Sigmoid colon (tissue), 4 donors: ENCODE measurements around the gene IRX5.

Experiments
- CTCF ChIP-seq, 4 experiments: fragments of 450-650 bp in 3 of 4; fragments of 200-600 bp in 1 of 4; IDR thresholded peaks; one replicate each; pipeline ENCODE4 v1.5.1; 2016 to 2019; ENCODE audit warnings: antibody characterized with exemption in 4 of 4, mild to moderate bottlenecking in 3 of 4, moderate library complexity in 2 of 4
- EP300 ChIP-seq, 4 donors: sonication (generic); formaldehyde crosslinking; IDR thresholded peaks; one replicate each; pipeline ENCODE4 v1.6.1; 2017; ENCODE audit warnings: antibody characterized with exemption in 4 of 4
- POLR2A ChIP-seq, 2 donors: fragments of 450-650 bp; IDR thresholded peaks; one replicate each; pipeline ENCODE4 v1.6.1; 2016; ENCODE audit warnings: antibody characterized with exemption in 2 of 2, mild to moderate bottlenecking in 2 of 2, moderate library complexity in 2 of 2
- POLR2AphosphoS5 ChIP-seq, 4 donors: sonication (generic); formaldehyde crosslinking; IDR thresholded peaks; one replicate each; pipeline ENCODE4 v1.6.1; 2017; ENCODE audit warnings: antibody characterized with exemption in 4 of 4

GRCh38 chr16:54890381-54890780 is 40.3 kb upstream of the IRX5 start:
- TF ChIP-seq CTCF (IDR thresholded peaks at IDR 0.05) (no peak), EP300 (IDR thresholded peaks at IDR 0.05) (no peak), POLR2AphosphoS5 (IDR thresholded peaks at IDR 0.05) (no peak), POLR2A (IDR thresholded peaks at IDR 0.05) (no peak)
